ENCODE results near the gene CTNNBL1.

The CTNNBL1 gene

GRCh38 chr20:37760322-37760721 is 66.5 kb downstream of the CTNNBL1 start:
- H4K20me1 ChIP-seq (ENCODE audit: insufficient read depth): no peaks in the 10 kb centered on the region
- no peak for TF ChIP-seq CTCF (conservative IDR thresholded peaks at IDR 0.05; ENCODE audit: low read depth, low read length)
- no peak overlapping the region for H3K9ac ChIP-seq
- H3K4me3 ChIP-seq (IDR thresholded peaks at IDR 0.05; ENCODE audit: insufficient read depth, low read depth, low read length): no peak overlapping the region
- no peaks in the 10 kb centered on the region for H3K36me3 ChIP-seq (ENCODE audit: insufficient read depth)
- no peaks in the 10 kb centered on the region for H3K4me1 ChIP-seq (ENCODE audit: low read depth, poor library complexity, severe bottlenecking)
- H2AFZ ChIP-seq (ENCODE audit: low read depth): no peak overlapping the region
- no peak overlapping the region for H3K4me2 ChIP-seq
- H3K27ac ChIP-seq: no peak overlapping the region
- H3K27me3 ChIP-seq (ENCODE audit: insufficient read depth, low read depth): no peaks in the 10 kb centered on the region
- no peaks in the 10 kb centered on the region for H3K79me2 ChIP-seq (ENCODE audit: insufficient read depth, low read depth)

GRCh38 chr20:37762716-37763485 is 69.1 kb downstream of the CTNNBL1 start:
- Histone ChIP-seq H3K27me3 (ENCODE audit: insufficient read depth, low read depth) (no peaks in the 10 kb centered on the region), H2AFZ (ENCODE audit: low read depth) (no peak overlapping the region), H3K9ac (no peak overlapping the region), H3K4me2 (no peak overlapping the region), H4K20me1 (ENCODE audit: insufficient read depth) (no peaks in the 10 kb centered on the region), H3K27ac (no peak overlapping the region), H3K79me2 (ENCODE audit: insufficient read depth, low read depth) (no peaks in the 10 kb centered on the region), H3K4me3 (IDR thresholded peaks at IDR 0.05; ENCODE audit: insufficient read depth, low read depth, low read length) (no peak overlapping the region), H3K4me1 (ENCODE audit: low read depth, poor library complexity, severe bottlenecking) (no peaks in the 10 kb centered on the region), H3K36me3 (ENCODE audit: insufficient read depth) (no peaks in the 10 kb centered on the region)
- TF ChIP-seq CTCF (conservative IDR thresholded peaks at IDR 0.05; ENCODE audit: low read depth, low read length): no peak

GRCh38 chr20:37764333-37764935 is 70.6 kb downstream of the CTNNBL1 start:
- no peak for TF ChIP-seq CTCF (conservative IDR thresholded peaks at IDR 0.05; ENCODE audit: low read depth, low read length)
- H4K20me1 ChIP-seq (ENCODE audit: insufficient read depth): no peaks in the 10 kb centered on the region
- no peaks in the 10 kb centered on the region for H3K4me1 ChIP-seq (ENCODE audit: low read depth, poor library complexity, severe bottlenecking)
- no peaks in the 10 kb centered on the region for H3K36me3 ChIP-seq (ENCODE audit: insufficient read depth)
- H3K79me2 ChIP-seq (ENCODE audit: insufficient read depth, low read depth): no peaks in the 10 kb centered on the region
- H3K4me3 ChIP-seq (IDR thresholded peaks at IDR 0.05; ENCODE audit: insufficient read depth, low read depth, low read length): no peak overlapping the region
- no peak overlapping the region for H3K9ac ChIP-seq
- H3K4me2 ChIP-seq: no peak overlapping the region
- no peak overlapping the region for H3K27ac ChIP-seq
- no peak overlapping the region for H2AFZ ChIP-seq (ENCODE audit: low read depth)
- H3K27me3 ChIP-seq (ENCODE audit: insufficient read depth, low read depth): no peaks in the 10 kb centered on the region

GRCh38 chr20:37770908-37771307 is 77.1 kb downstream of the CTNNBL1 start:
- H3K9ac ChIP-seq: no peak overlapping the region
- no peaks in the 10 kb centered on the region for H3K36me3 ChIP-seq (ENCODE audit: insufficient read depth)
- no peaks in the 10 kb centered on the region for H4K20me1 ChIP-seq (ENCODE audit: insufficient read depth)

More at GRCh38 chr20:37770908-37771307, 77.1 kb downstream of the CTNNBL1 start:
- Histone ChIP-seq H3K79me2 (ENCODE audit: insufficient read depth, low read depth) (no peaks in the 10 kb centered on the region), H3K27me3 (ENCODE audit: insufficient read depth, low read depth) (no peaks in the 10 kb centered on the region), H3K27ac (no peak overlapping the region), H3K4me1 (ENCODE audit: low read depth, poor library complexity, severe bottlenecking) (no peaks in the 10 kb centered on the region), H2AFZ (ENCODE audit: low read depth) (no peak overlapping the region), H3K4me2 (no peak overlapping the region), H3K4me3 (IDR thresholded peaks at IDR 0.05; ENCODE audit: insufficient read depth, low read depth, low read length) (no peak overlapping the region)
- no peak for TF ChIP-seq CTCF (conservative IDR thresholded peaks at IDR 0.05; ENCODE audit: low read depth, low read length)
